Caki2 (cell line): ENCODE data around the gene PPP2R5D. TPM values are rescaled to one million over a fixed set of nuclear protein-coding genes. Genes with fewer than 3 reads are reported as not detected.
"Not testable (repeated sequence)": the region's sequence is repeated elsewhere in the genome, so short reads cannot be mapped to it uniquely, and the experiment has no call there.

Source experiments
- DNase-seq: peaks from one replicate; pipeline ENCODE4 v3.0.0-alpha.2; 2015; ENCODE audit warnings: low read depth
- in situ Hi-C: cut with HindIII; loops from 2 replicates; pipeline ENCODE4 v1.10.0; 2016; ENCODE audit warnings: low sequenced_read_pairs, low pct_unique_long_range_greater_than_20kb, mixed read lengths
- total RNA-seq: library from RNA; depleted of rRNA; stranded (reverse); fragments of >200 nt; shearing (Covaris generic); gene quantifications from 2 replicates; pipeline ENCODE4 v1.2.3, GENCODE V29; 2014; ENCODE audit warnings: low replicate concordance

Gene PPP2R5D
- total RNA-seq, 1 experiment from 2014 or later, result 41.1 TPM

DNA sequence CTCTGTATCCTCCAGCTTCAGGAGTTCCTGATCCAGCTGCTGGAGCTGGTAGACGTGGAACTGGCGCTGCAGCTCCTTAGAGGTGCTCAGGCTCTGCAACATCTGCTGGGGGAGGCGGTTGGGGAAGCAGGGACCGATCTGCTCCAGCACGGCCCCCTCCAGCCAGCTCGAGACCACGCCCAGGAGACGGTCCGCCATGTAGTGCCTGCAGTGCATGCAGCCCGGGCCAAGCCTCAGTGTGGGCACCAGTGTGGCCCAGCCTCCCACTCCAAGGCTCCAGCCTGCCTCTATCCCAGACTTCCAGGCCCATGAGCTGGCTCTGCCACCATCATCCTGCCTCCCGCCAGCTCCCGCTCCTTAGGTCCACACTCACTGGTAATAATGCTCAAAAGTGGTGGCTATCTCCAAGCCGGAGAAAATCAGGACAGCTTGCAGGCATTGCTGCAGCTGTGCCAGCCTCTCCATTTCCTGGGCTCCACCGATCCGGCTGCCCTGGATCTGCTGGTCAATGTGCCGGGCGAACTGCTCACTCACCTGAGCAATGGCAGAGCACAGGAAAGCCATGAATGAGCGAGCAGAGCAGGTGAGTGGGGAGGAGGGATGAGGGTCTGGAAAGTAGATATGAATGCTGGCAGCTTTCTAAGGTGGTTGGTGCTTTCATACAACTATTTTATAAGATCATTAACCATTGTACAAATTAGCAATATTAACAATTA lies 56.3 kb downstream of the PPP2R5D start:
- in situ Hi-C loops, result no loop called here
- no peak for DNase-seq

DNA sequence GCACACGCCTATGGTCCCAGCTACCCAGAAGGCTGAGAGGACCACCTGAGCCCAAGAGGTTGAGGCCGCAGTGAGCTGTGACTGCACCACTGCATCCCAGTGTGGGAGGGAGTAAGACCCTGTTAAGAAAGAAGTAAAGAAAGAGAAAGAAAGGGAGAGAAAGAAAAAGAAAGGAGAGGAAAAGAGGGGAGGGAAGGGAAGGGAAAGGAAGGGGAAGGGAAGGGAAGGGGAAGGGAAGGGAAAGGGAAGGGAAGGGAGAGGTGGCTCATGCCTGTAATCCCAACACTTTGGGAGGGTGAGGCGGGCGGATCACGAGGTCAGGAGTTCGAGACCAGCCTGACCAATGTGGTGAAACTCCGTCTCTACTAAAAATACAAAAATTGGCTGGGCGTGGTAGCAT lies 57.1 kb downstream of the PPP2R5D start:
- DNase-seq, in situ Hi-C loops: not testable (repeated sequence)

DNA sequence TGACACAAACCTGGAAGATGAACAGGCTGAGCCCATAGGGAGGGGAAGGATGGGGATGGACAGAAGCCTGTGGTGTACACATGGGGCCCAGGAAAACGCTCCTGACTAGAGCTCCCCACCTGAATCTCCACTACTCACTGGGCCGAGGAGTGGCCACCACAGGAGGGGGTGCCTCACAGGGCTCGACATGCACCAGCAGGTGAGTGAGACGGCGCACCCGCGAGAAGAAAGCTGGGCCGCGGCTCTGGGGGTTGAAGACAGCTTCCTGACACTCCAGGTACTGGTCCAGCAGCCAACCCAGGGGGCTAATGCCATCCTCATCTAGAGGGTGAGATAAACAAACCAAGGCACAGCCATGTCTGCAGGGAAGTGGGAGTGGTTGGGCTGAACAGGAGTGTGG lies 58.9 kb downstream of the PPP2R5D start:
- in situ Hi-C loops, result no loop called here
- DNase-seq, result no peak

DNA sequence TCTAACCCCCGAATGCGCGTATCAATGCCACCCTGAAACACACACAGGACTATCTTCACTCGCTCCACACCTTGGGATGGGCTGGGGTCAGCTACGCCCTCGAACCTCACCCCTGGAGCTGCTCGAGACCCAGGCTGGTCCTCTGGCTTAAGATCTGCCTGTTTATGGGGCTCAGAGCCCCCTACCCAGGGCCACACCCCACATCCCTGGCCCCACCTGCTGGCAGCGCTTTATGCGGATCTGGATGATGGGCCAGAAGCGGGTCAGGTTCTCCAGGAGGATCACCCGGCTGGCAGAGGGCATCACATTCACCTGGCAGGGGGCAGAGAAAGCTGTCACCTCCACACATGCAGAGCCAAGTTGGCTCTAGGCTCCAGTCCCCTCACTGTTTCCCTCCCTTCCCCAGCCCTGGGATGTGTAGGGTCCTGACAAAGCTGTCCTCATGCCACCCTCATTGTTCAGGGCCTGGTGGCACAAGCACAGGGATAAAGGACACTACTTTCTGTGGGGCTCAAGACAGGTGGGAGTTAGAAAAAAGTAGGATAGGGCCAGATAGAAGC lies 61.1 kb downstream of the PPP2R5D start:
- DNase-seq, result no peak
- in situ Hi-C loops, result no loop called here

DNA sequence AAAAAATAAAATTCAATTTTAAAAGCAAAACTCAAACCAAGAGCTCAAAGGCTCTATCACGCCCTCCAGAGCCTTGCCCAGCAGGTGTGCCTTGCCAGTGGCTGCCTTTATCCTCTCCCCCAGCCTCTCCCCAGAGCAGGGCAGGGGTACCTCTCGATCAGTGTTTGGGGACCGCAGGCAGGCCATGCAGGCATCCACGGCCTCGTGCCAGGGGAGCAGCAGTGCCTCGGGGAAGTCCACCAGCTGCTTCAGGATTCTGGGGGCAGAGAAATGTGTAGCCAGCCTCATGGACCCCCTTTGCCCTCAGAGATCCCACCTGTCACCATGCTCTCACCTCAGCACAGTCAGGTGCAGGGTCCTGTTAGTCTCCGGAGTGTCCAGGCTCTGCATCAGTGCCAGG lies 63.6 kb downstream of the PPP2R5D start:
- no peak for DNase-seq
- in situ Hi-C loops, result no loop called here

DNA sequence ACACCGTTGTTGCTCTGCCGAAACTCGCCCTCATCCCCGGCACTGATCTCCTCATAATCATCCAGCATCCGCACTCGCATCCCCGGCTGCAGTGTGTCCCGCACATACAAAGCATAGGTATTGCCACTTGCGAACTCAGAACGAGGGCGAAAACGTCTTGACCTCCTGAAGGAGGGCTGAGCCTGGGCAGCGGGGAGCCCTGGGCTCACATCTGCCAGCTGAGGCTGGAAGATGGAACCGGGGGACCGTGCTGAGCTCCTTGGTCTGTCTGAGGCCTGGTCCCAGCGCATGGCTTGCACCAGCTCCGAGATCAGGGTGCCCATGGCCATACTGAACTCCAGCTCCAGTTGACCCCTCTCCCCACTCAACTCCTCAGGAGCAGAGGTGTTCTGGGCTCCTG lies 66.6 kb downstream of the PPP2R5D start:
- in situ Hi-C loops, result no loop called here
- no peak for DNase-seq

DNA sequence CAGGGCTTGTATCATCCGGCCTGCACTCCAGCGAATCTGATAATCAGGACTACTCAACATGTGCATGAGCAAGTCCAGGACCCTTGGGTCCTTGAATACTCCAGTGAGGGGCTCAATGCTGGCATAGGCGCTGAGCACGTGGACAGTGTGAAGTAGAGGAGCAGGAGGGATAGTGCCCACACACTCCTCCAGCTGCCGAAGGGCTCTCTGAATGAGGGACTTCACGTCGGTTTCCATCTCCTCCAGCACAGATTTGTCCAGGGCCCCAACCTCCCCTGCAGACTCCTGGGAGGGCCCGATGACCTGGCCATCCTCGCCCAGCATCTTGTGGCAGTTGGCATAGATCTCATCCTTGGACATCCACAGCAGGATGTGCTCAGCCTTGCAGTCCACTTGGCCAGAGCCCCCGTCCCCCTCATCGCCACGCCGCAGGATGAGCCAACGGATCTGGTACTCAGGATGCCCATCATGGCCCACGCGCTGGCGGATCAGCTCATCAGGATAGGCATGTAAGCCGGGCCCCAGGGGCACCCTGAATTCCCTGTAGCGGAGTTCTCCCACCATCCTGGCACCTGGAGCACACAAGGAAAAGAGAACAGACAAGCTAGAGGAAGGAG lies 68.0 kb downstream of the PPP2R5D start:
- in situ Hi-C loops, result no loop called here
- no peak for DNase-seq

DNA sequence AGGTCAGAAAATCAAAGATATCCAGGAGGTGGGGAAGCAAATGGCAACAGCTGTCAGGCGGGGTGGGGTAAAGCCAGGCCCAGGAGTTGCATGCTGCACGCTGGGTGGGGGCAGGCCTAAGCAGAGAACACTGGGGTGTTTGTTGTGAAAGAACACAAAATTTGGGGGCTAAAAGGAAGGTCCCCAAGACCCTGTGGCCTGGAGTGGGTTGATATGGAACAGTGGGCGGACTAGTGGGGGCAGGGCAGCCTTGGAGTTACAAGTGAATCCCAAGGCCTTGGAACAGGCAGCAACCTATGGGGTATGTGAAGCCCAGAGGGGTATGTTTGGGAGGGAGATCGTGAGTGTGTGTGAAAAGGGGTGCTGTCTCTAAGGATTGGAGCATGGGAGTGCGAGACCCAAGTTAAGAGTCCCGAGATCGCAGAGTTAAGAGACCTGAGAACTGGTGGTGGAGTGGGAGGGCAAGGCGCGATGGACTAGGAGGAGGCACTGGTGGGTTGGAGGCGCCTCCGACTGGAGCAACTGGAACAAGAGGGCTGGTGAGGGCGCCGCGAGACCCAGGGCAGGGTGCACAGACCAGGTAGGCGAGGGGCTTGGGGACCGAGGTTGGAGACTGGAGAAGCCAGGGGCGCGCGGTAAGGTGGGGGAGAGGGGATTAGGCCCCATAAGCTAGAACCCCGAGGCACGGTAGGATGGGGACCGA lies 68.6 kb downstream of the PPP2R5D start:
- in situ Hi-C loops, result no loop called here
- no peak for DNase-seq

DNA sequence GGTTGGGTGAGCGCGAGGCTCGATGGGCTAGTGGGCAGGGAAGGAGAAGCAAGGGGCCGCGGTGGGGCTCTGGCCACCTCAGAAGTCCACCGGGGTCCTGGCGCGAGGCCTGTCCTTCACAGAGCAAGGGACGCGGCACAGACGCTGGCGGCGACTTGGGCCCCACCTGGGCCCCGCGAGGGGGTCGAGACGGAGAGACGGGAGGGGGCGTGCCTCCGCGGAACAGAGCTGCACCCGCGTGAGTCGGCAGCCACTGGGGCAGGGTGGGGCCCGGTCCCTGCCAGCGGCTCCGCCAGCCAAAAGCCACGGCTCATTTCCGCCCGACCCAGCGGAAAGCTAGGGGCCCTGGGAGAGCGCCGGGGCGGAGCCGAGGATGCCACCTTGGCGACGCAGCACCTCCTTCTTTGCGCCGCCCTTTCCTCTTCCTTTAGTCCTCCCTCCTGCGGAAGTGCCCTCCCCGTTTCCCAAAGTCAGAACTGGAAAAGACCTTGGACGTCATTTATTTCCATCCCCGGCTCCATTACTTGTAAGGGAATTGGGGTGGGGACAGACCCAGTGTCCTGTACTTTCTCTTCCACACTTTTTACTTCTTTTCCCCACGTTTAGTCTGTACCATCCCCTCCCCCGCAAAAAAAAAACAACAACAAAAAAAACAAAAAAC lies 69.3 kb downstream of the PPP2R5D start, which contains the start of gene CUL7:
TSS of gene CUL7 (minus strand) at position 307 of the 661 bp plus-strand sequence. CDS start 1,063 bp downstream, outside the sequence.
- in situ Hi-C loops, result no loop called here
- DNase-seq, result peak; percentile 95

DNA sequence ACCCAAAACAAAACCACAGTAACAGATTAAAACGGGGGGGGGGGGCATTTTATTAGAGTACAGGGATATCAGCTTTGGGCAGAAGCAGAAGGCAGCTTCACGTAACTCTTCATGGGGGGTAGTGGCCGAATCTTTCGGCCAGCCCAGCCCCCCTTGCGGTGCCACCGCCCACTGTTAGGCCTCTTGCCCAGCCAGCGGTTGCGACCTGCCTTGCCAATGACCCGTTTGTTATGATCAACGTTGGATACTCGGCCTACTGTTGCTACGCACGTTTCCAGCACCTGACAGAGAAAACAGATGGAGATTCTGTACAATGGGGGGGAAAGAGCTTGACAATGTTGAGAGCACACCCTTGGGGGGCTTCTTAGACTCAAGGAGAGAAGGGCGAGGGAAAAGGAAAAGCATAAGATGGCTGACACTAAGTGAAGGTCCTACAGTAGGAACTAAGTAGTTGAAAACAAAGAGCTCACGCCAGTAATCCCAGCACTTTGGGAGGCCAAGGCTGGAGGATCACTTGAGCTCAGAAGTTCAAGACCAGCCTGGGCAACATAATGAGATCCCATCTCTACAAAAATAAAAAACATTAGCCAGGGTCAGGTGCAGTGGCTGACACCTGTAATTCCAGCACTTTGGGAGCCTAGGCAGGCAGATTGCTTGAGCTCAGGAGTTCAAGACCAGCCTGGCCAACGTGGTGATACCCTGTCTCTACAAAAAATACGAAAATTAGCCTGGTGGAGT lies 70.0 kb downstream of the PPP2R5D start:
- DNase-seq, result no peak
- in situ Hi-C loops, result no loop called here

DNA sequence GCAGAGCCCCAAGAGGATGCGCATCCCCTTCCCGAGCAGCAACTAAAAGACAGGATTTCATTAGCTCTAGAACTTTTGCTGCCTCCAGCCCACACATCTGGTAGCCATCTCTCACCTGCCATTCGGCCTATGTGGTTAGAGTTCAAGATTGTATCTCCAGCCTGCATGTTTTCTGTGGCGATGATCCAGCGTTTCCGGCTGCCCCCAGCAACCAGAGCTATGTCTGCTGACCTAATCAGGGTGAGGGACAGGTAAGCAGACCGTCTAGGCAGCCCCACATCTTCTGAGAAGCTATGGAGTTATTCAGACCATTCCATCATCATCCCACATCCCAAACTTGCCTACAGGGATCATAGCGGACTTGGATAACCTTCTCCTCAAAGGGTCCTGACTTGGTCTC lies 71.6 kb downstream of the PPP2R5D start:
- no peak for DNase-seq
- in situ Hi-C loops, result no loop called here

DNA sequence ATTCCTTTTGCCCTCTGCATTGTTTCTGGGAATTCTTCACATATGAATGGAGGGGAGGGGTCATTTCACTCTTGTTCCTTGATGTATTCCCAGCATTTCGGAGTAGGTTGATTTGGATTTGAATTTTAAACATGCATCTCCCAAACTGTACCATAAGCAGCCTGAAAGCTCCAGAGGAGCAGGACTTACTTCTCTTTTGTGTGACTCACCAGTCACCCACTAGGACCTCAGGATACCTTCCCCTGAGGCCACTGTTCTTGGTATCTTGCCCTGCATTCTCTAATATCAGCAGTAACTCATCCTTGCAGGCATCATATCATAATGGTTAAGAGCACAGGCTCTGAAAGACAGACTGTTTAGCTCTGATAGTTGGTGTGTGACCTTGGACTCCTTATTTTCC lies 74.2 kb downstream of the PPP2R5D start:
- in situ Hi-C loops, result no loop called here
- no peak for DNase-seq

DNA sequence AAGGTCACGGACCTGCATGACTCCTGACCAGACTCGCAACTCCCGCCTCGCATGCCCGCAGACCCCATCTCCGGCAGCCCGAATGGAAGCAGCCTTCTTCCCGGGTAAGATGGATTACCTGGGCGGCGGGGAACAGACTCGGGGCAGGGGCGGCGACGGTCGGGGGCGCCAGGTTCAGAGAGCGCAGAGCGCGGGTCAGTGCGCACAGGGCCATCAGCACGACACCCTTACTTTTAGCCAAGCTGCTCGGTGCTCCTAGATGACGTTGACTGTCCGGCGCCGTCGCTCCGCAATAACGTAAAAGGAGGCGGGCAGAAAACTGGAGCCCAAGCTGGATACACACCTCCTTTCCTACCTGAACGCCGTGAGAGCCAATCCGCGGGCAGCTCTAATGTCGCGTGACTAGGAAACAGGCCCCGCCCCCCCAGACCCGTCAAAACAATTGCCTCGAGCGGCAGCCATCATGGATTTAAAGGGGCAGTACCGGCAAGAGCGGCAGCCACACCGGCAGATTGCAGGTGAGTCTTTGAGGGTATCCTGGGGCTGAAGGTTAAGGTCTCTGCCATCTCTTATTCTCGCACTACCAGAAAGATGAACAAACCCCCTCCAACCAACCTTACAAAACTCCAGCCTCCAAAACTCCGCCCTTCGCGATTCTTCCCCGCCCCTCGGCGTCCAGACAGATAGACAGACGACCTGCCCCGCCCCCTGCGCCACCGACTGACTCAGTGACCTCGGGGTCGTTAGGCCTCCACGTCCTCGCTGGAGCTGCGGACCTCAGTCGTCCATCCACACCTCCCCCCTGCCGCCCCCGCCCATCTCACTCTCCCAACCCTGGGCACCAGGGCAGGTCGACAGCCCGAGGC lies 75.0 kb downstream of the PPP2R5D start, which contains the start of the genes KLC4 and MRPL2:
TSS of gene KLC4 (plus strand) at position 464 of the 866 bp plus-strand sequence. CDS start 1,705 bp downstream, outside the sequence.
TSS of gene MRPL2 (minus strand) at position 267 of the 866 bp plus-strand sequence. CDS start at position 214, 53 bp downstream.
- in situ Hi-C loops, result no loop called here
- DNase-seq, result peak; percentile 99

DNA sequence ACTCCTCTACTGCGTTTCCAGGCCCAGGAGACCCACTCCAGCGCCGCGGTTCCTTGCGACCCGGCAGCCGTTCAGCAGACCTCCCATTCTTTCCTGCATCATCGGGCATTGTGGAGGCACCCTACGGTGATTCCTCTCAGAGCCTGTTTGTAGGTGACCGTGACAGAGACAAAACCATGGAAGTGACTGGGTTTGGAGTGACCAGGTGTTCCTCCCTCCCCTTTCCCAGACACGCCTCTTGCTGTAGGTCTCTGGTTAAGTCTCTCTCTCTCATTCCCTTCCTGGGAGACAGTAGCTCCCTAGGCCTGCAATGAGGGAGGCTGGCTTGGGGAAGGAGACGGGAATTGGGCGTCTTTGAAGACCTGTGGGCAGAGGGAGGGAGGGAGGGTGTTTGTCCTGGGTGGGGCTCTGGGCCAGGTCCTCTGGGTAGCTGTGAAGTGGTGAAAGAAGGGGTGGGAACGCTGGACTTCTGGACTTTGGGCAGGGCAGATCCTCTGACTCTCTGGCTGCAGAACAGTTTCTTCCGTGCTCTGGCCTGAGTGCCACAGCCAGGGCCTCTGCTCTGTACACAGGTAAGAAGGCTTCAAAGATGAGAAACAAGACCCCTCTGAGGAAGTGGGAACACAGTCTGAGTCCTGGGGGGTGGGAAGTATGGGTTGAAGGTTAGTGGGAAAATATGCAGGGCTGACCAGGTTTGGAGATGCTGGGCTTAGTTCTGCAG lies 75.8 kb downstream of the PPP2R5D start:
- in situ Hi-C loops, result no loop called here
- DNase-seq, result peak; percentile 59

DNA sequence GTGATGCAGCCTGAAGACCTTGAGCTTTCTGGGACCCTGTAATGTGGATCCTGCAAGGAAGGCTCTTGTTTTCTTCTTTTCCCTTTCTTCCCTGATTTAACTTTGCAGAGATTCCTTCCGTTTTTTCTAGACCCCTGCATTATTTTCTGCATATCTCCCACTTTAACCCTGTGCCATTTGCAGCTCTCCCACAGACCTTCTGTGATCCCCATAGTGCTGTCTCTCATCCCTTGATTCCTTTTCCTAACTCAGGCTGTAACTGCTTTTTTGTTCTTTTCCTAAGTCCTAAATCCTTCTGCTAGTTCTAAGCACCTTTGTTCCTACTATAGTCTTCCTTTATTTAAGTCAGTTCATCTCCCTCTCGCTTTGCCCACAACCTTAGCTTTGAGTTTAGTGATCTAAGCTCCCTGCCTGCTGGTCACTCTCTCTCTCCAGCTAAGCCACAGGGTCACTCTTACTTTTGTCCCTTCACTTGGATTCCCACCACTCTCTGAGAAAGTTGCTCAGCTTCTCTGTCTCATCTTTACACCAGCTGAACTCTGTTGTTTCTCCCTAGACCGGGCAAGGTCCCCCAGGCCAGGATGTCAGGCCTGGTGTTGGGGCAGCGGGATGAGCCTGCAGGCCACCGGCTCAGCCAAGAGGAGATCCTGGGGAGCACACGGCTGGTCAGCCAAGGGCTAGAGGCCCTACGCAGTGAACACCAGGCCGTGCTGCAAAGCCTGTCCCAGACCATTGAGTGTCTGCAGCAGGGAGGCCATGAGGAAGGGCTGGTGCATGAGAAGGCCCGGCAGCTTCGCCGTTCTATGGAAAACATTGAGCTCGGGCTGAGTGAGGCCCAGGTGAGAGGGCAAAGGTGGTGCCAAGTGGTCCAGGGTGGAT lies 76.6 kb downstream of the PPP2R5D start:
- no peak for DNase-seq
- in situ Hi-C loops, result no loop called here
